Glomerular visceral epithelial cell (primary cell): Measurements from ENCODE around the gene NFASC.

Source experiments
- DNase-seq: peaks from one replicate; pipeline ENCODE4 v3.0.0-alpha.2; 2016; ENCODE audit errors: extremely low spot score

Gene NFASC

GRCh38 chr1:205062895-205063294, 192.2 kb downstream of the NFASC start:
- no peak for DNase-seq

- DNase-seq = no peak
Observed at GRCh38 chr1:205064301-205064700, 193.6 kb downstream of the NFASC start.

GRCh38 chr1:205064741-205065316, 194.2 kb downstream of the NFASC start:
- no peak for DNase-seq

- no peak for DNase-seq
Observed at GRCh38 chr1:205065666-205066065, 195.0 kb downstream of the NFASC start.

- DNase-seq = no peak
Observed at GRCh38 chr1:205066141-205066818, 195.6 kb downstream of the NFASC start.

GRCh38 chr1:205067031-205067430, 196.4 kb downstream of the NFASC start:
- DNase-seq = no peak

- no peak for DNase-seq
Observed at GRCh38 chr1:205068001-205068400, 197.3 kb downstream of the NFASC start.

- DNase-seq = no peak
Observed at GRCh38 chr1:205068457-205069040, 197.9 kb downstream of the NFASC start.

GRCh38 chr1:205069371-205070125, 198.9 kb downstream of the NFASC start:
- no peak for DNase-seq

GRCh38 chr1:205071028-205071409, 200.4 kb downstream of the NFASC start:
- DNase-seq = no peak

GRCh38 chr1:205071801-205072200, 201.1 kb downstream of the NFASC start:
- no peak for DNase-seq

GRCh38 chr1:205072286-205072685, 201.6 kb downstream of the NFASC start:
- DNase-seq = no peak
